Measurements from ENCODE around the gene EHBP1.

GRCh38 chr2:62687636-62688035, 17.9 kb upstream of the EHBP1 start:
- TF ChIP-seq POLR2A (IDR thresholded peaks at IDR 0.05), result no peak
- TF ChIP-seq CTCF (IDR thresholded peaks at IDR 0.05), result no peak

Data from uterus (tissue), 2 donors.